Activated CD8-positive, alpha-beta memory T cell treated with anti-CD3 and anti-CD28 coated beads, Interleukin-2, amount 50 U/mL, for 1 hour (primary cell): ENCODE measurements around the gene SLC26A9.

Source experiments
- DNase-seq: peaks from one replicate; pipeline ENCODE4 v3.0.0-alpha.2; 2020; ENCODE audit errors: extremely low read depth

Gene SLC26A9

GRCh38 chr1:205943245-205943644, at the start of gene SLC26A9:
Gene SLC26A9 (minus strand): TSS chr1:205943456. CDS start chr1:205935820, 7,636 bp downstream.
- no peak for DNase-seq

GRCh38 chr1:205992218-205992882, 49.1 kb upstream of the SLC26A9 start:
- no peak for DNase-seq

- DNase-seq = no peak
Observed at GRCh38 chr1:205991237-205991636, 48.0 kb upstream of the SLC26A9 start.

- DNase-seq = no peak
Observed at GRCh38 chr1:205990226-205990625, 47.0 kb upstream of the SLC26A9 start.

- DNase-seq = no peak
Observed at GRCh38 chr1:205989786-205990185, 46.5 kb upstream of the SLC26A9 start.

- DNase-seq = no peak
Observed at GRCh38 chr1:205988585-205988995, 45.3 kb upstream of the SLC26A9 start.

- no peak for DNase-seq
Observed at GRCh38 chr1:205986861-205987260, 43.6 kb upstream of the SLC26A9 start.

- DNase-seq = no peak
Observed at GRCh38 chr1:205986292-205986691, 43.0 kb upstream of the SLC26A9 start.

- no peak for DNase-seq
Observed at GRCh38 chr1:205985330-205986005, 42.2 kb upstream of the SLC26A9 start.

GRCh38 chr1:205983925-205984725, 40.9 kb upstream of the SLC26A9 start:
- no peak for DNase-seq

- DNase-seq = no peak
Observed at GRCh38 chr1:205981257-205981656, 38.0 kb upstream of the SLC26A9 start.

- no peak for DNase-seq
Observed at GRCh38 chr1:205980237-205980870, 37.1 kb upstream of the SLC26A9 start.

GRCh38 chr1:205979301-205979700, 36.0 kb upstream of the SLC26A9 start:
- DNase-seq = no peak

GRCh38 chr1:205978676-205979075, 35.4 kb upstream of the SLC26A9 start:
- no peak for DNase-seq

GRCh38 chr1:205977402-205978014, 34.3 kb upstream of the SLC26A9 start:
- DNase-seq = peak; percentile 34

GRCh38 chr1:205976708-205977401, 33.6 kb upstream of the SLC26A9 start:
- DNase-seq = no peak

- no peak for DNase-seq
Observed at GRCh38 chr1:205976036-205976435, 32.8 kb upstream of the SLC26A9 start.

- DNase-seq = no peak
Observed at GRCh38 chr1:205975387-205975998, 32.2 kb upstream of the SLC26A9 start.

- no peak for DNase-seq
Observed at GRCh38 chr1:205974712-205975111, 31.5 kb upstream of the SLC26A9 start.

GRCh38 chr1:205973377-205974232, 30.3 kb upstream of the SLC26A9 start:
- no peak for DNase-seq
